ENCODE results near the gene BCL2L13.
A peak's percentile ranks its signal among the peaks of the same experiment; 100 is the strongest.

Gene BCL2L13

GRCh38 chr22:17705951-17706900 is 67.7 kb downstream of the BCL2L13 start:
- no peak overlapping the region for H3K27ac ChIP-seq
- TF ChIP-seq CTCF (IDR thresholded peaks at IDR 0.05; ENCODE audit: low read depth, low read length) = no peak
- H3K36me3 ChIP-seq = no peaks in the 10 kb centered on the region; the same call in none of the 2 replicates
- H3K27me3 ChIP-seq (ENCODE audit: insufficient read depth, low read depth, severe bottlenecking) = no peaks in the 10 kb centered on the region
- H3K9me3 ChIP-seq (ENCODE audit: severe bottlenecking) = no peaks in the 10 kb centered on the region
- no peak overlapping the region for H3K4me3 ChIP-seq (ENCODE audit: low read depth, low read length)
- no peak for DNase-seq

GRCh38 chr22:17706947-17707346 is 68.4 kb downstream of the BCL2L13 start:
- no peak for TF ChIP-seq CTCF (IDR thresholded peaks at IDR 0.05; ENCODE audit: low read depth, low read length)
- DNase-seq = no peak
- Histone ChIP-seq H3K27ac (no peak overlapping the region), H3K4me3 (ENCODE audit: low read depth, low read length) (no peak overlapping the region), H3K36me3 (no peaks in the 10 kb centered on the region; the same call in none of the 2 replicates), H3K9me3 (ENCODE audit: severe bottlenecking) (no peaks in the 10 kb centered on the region), H3K27me3 (ENCODE audit: insufficient read depth, low read depth, severe bottlenecking) (no peaks in the 10 kb centered on the region)

- no peak for DNase-seq
- no peaks in the 10 kb centered on the region for H3K9me3 ChIP-seq (ENCODE audit: severe bottlenecking)
- no peaks in the 10 kb centered on the region for H3K27me3 ChIP-seq (ENCODE audit: insufficient read depth, low read depth, severe bottlenecking)
- no peak overlapping the region for H3K27ac ChIP-seq
- H3K36me3 ChIP-seq = no peaks in the 10 kb centered on the region; the same call in none of the 2 replicates
- TF ChIP-seq CTCF (IDR thresholded peaks at IDR 0.05; ENCODE audit: low read depth, low read length) = no peak
- H3K4me3 ChIP-seq (ENCODE audit: low read depth, low read length) = no peak overlapping the region
Measured at GRCh38 chr22:17707526-17707925, 69.0 kb downstream of the BCL2L13 start.

GRCh38 chr22:17710023-17710422 is 71.5 kb downstream of the BCL2L13 start:
- TF ChIP-seq CTCF (IDR thresholded peaks at IDR 0.05; ENCODE audit: low read depth, low read length) = no peak
- Histone ChIP-seq H3K27ac (no peak overlapping the region), H3K9me3 (ENCODE audit: severe bottlenecking) (no peaks in the 10 kb centered on the region), H3K36me3 (no peaks in the 10 kb centered on the region; the same call in 1 of the 2 replicates), H3K27me3 (ENCODE audit: insufficient read depth, low read depth, severe bottlenecking) (no peaks in the 10 kb centered on the region), H3K4me3 (ENCODE audit: low read depth, low read length) (no peak overlapping the region)
- DNase-seq = no peak

- DNase-seq = no peak
- Histone ChIP-seq H3K9me3 (ENCODE audit: severe bottlenecking) (no peaks in the 10 kb centered on the region), H3K27me3 (ENCODE audit: insufficient read depth, low read depth, severe bottlenecking) (no peaks in the 10 kb centered on the region), H3K36me3 (no peaks in the 10 kb centered on the region), H3K4me3 (ENCODE audit: low read depth, low read length) (no peak overlapping the region), H3K27ac (peak overlapping the region; percentile 4)
- no peak for TF ChIP-seq CTCF (IDR thresholded peaks at IDR 0.05; ENCODE audit: low read depth, low read length)
Measured at GRCh38 chr22:17712441-17712840, 73.9 kb downstream of the BCL2L13 start.
